Neuron (in vitro differentiated cells): ENCODE measurements around the gene UBE4B.

ENCODE experiments used
- H2AFZ ChIP-seq: one replicate; pipeline ENCODE4 v1.6.1; 2013; ENCODE audit warnings: low read depth, mild to moderate bottlenecking, inconsistent platforms, low read length, moderate library complexity
- H3K27me3 ChIP-seq: one replicate; pipeline ENCODE4 v1.6.1; 2013; ENCODE audit warnings: low read length; ENCODE audit not compliant: insufficient read depth
- H3K36me3 ChIP-seq: one replicate; pipeline ENCODE4 v1.6.1; 2013; ENCODE audit warnings: low read length; ENCODE audit not compliant: insufficient read depth
- H3K4me1 ChIP-seq: one replicate; pipeline ENCODE4 v1.6.1; 2013; ENCODE audit warnings: low read length; ENCODE audit not compliant: insufficient read depth
- H3K4me3 ChIP-seq: 2 replicates; pipeline ENCODE4 v1.5.1; 2013; ENCODE audit warnings: mild to moderate bottlenecking, low read length, moderate library complexity
- H3K9me3 ChIP-seq: one replicate; pipeline ENCODE4 v1.6.1; 2013; ENCODE audit warnings: low read length

UBE4B gene

GRCh38 chr1:10179406-10180091 lies 146.8 kb downstream of the UBE4B start:
- Histone ChIP-seq H2AFZ (no peak overlapping the region), H3K4me3 (peak overlapping the region; percentile 36), H3K27me3 (no peaks in the 10 kb centered on the region), H3K36me3 (no peaks in the 10 kb centered on the region), H3K9me3 (peaks cover 7% of the 10 kb centered on the region), H3K4me1 (peaks cover 45% of the 10 kb centered on the region)

DNA sequence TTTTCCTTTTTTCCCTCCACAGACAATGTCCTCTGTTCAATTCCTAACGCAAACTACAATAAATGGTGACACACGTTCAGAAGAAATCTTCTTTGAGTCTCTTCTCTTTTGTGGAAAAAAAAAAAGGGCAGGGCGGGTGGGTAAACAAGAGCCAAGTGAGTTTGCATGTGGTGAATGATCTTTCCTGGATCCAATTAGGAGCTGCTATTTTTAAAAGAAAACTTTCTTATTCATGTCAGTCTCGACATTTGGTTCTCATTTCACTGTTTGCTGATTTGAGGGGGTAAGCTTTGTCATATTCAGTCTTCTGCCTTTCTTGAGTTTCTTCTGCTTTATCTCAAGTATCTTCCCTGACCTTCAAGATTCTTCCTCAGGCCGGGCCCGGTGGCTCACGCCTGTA lies 148.4 kb downstream of the UBE4B start:
- Histone ChIP-seq H3K27me3 (no peaks in the 10 kb centered on the region), H3K4me3 (no peak overlapping the region), H3K9me3 (no peaks in the 10 kb centered on the region), H3K4me1 (peaks cover 45% of the 10 kb centered on the region), H3K36me3 (no peaks in the 10 kb centered on the region), H2AFZ (no peak overlapping the region)

DNA sequence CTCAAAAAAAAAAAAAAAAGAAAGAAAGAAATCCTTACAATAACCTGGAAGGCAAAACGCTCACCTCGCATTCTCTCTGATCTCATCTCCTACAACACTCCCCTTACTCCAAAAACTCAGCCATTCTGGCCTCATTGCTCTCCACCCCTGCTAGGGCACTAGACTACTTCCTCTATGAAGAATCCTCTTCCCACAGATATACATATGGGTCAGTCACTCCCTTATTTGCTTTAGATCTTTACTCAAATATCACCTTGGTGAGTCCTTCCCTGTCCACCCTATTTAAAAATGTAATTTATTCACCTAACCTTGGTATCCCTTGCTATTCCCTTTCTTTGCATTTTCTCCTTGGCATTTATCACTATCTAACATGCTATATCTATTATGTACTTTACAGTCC lies 153.0 kb downstream of the UBE4B start:
- H2AFZ ChIP-seq, result no peak overlapping the region
- no peak overlapping the region for H3K4me3 ChIP-seq
- H3K27me3 ChIP-seq, result no peaks in the 10 kb centered on the region
- H3K4me1 ChIP-seq, result peaks cover 11% of the 10 kb centered on the region
- no peaks in the 10 kb centered on the region for H3K36me3 ChIP-seq
- H3K9me3 ChIP-seq, result no peaks in the 10 kb centered on the region

DNA sequence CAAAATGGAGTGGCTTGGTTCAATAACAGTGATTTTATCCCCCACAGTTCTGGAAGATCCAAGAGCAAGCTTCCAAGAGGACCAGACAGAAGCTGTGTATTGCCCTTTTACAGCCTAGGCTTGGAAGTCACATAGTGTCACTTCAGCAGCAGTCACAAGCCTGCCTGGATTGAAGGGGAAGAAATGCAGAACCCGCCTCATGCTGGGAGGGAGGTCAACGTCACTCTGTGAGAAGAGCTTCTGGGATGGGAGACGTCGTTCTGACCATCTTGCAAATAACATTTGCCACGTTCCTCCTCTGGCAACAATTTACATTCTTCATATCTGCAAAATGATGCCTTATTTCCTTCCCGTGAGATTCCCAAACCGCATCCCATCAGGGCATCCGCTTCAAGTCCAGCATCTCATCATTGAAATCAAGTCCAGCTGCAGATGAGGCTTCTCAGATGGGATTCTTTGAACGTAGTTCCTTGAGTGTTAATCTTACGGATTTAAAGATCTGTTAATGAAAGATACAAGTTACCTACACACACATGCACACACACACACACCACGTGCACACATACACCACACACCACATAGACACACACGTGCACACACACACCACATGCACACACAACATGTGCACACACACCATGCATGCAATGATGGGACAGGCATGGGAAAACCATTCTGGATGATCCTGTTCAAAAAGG lies 153.7 kb downstream of the UBE4B start:
- Histone ChIP-seq H3K27me3 (no peaks in the 10 kb centered on the region), H3K9me3 (no peaks in the 10 kb centered on the region), H3K4me1 (peaks cover 4% of the 10 kb centered on the region), H3K4me3 (no peak overlapping the region), H3K36me3 (no peaks in the 10 kb centered on the region), H2AFZ (no peak overlapping the region)

DNA sequence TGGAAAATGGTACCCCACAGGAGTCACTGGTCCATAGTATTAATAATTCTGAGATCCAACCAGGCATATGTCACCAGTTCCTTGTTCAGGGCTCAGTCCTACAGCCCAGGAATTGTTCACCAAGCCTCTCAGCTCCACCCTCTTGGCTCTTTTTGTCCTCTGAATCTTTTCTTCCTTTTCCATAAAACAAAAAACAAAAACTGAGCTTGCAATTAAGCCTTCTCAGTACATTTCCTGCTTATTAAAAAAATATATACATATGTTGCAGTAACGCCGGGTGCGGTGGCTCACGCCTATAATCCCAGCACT lies 154.2 kb downstream of the UBE4B start:
- H3K9me3 ChIP-seq, result no peaks in the 10 kb centered on the region
- H3K27me3 ChIP-seq, result no peaks in the 10 kb centered on the region
- H3K4me3 ChIP-seq, result no peak overlapping the region
- H2AFZ ChIP-seq, result no peak overlapping the region
- H3K4me1 ChIP-seq, result peaks cover 3% of the 10 kb centered on the region
- no peaks in the 10 kb centered on the region for H3K36me3 ChIP-seq

- Histone ChIP-seq H3K4me3 (no peak overlapping the region), H3K4me1 (no peaks in the 10 kb centered on the region), H3K36me3 (no peaks in the 10 kb centered on the region), H3K27me3 (no peaks in the 10 kb centered on the region), H2AFZ (no peak overlapping the region), H3K9me3 (no peaks in the 10 kb centered on the region)
These were observed 155.4 kb downstream of the UBE4B start for GRCh38 chr1:10188133-10188650.

DNA sequence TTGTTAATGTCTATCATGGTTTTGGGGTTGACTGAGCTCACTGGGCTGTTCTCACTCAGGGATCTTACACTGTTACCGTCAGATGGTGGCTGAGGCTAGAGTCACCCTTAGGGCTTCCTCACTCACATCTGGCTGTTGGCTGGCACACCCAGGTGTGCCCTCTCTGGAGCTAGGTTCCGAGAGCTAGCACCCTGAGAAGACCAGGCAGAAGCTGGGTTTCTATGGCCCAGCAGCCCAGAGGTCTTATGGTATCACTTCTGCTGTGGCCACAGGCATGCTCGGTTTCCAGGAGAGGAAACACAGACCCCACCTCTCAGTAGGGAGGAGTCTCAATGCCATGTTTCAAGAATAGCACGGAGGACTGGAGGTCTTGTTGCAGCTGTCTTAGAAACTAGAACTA lies 156.9 kb downstream of the UBE4B start:
- Histone ChIP-seq H3K36me3 (no peaks in the 10 kb centered on the region), H3K4me3 (no peak overlapping the region), H3K27me3 (no peaks in the 10 kb centered on the region), H2AFZ (no peak overlapping the region), H3K9me3 (no peaks in the 10 kb centered on the region), H3K4me1 (no peaks in the 10 kb centered on the region)

DNA sequence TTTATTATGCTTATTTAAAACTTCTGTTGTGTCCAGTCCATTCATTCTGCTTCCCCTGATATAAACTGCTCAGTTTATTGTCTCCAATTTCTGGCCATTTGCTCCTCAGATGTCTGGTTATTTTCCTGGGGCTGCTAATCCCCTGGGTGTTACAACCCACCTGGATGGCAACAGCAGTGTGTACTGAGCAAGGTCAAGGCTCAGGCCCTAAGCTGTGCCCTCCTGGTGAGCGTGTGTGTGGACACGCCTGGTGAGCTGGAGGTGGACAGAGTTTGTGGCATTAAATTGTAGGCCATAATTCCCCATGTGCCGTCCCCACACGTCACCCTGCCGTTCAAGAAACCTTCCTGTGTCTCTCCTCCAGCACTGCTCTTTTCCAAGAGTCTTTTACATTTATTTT lies 159.5 kb downstream of the UBE4B start:
- H2AFZ ChIP-seq, result no peak overlapping the region
- H3K27me3 ChIP-seq, result no peaks in the 10 kb centered on the region
- no peak overlapping the region for H3K4me3 ChIP-seq
- no peaks in the 10 kb centered on the region for H3K36me3 ChIP-seq
- H3K4me1 ChIP-seq, result no peaks in the 10 kb centered on the region
- H3K9me3 ChIP-seq, result no peaks in the 10 kb centered on the region

DNA sequence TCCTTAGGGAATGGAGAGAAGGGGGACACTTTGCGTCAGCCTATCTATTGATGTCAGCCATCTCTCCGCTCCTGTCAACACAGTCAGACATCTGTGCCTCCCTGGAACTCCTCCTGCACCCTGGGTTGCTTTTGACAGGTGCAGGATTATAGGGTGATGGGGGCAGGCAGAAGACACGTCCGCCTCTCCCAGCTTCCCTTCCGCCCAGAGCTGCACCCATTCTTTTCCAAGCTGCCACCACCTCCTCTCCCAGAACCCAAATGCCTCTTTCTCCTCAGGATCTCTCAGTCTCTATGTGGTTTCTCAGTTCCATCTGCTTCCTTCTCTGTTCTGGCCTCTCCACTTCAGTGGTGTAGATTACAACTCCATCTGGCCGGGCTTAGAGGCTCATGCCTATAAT lies 160.5 kb downstream of the UBE4B start:
- Histone ChIP-seq H3K27me3 (no peaks in the 10 kb centered on the region), H3K36me3 (no peaks in the 10 kb centered on the region)

DNA sequence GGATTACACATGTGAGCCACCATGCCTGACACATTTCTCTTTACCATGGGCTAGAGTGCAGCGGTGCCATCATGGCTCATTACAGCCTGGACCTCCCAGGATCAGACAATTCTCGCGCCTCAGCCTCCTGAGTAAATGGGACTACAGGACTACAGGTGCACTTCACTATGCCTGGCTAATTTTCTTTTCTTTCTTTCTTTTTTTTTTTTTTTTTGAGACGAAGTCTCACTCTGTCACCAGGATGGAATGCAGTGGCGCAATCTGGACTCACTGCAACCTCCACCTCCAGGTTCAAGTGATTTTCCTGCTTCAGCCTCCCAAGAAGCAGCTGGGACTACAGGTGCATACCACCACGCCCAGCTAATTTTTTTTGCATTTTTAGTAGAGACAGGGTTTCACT lies 162.8 kb downstream of the UBE4B start:
- H3K4me1 ChIP-seq, result no peaks in the 10 kb centered on the region
- no peaks in the 10 kb centered on the region for H3K36me3 ChIP-seq
- no peaks in the 10 kb centered on the region for H3K27me3 ChIP-seq
- no peaks in the 10 kb centered on the region for H3K9me3 ChIP-seq
- H2AFZ ChIP-seq, result no peak overlapping the region
- no peak overlapping the region for H3K4me3 ChIP-seq

More for the DNA sequence above, 160.5 kb downstream of the UBE4B start:
- no peaks in the 10 kb centered on the region for H3K9me3 ChIP-seq
- H2AFZ ChIP-seq, result no peak overlapping the region
- no peaks in the 10 kb centered on the region for H3K4me1 ChIP-seq
- H3K4me3 ChIP-seq, result no peak overlapping the region

DNA sequence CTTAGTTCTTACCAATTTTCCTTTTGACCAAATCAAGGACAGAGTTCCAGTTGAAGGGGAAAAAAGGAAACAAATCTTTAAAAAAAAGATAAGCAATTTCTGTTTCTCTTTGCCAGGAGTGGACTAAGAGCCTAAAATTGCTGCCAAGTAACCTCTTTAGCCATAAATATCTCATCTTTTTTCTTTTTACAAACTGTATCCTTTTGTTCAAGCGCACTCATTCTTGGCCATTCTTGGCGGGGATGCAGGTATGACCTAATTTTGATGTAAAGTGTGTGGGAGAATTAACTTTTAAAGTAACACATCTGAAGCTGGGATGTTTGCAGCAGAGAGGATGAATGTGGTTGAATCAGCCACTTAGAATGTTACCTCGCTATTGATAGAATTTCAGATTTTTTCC lies 164.2 kb downstream of the UBE4B start:
- H3K4me3 ChIP-seq, result no peak overlapping the region
- no peaks in the 10 kb centered on the region for H3K36me3 ChIP-seq
- H3K4me1 ChIP-seq, result no peaks in the 10 kb centered on the region
- no peaks in the 10 kb centered on the region for H3K9me3 ChIP-seq
- H3K27me3 ChIP-seq, result no peaks in the 10 kb centered on the region
- no peak overlapping the region for H2AFZ ChIP-seq

GRCh38 chr1:10200620-10201019 lies 167.9 kb downstream of the UBE4B start:
- no peaks in the 10 kb centered on the region for H3K9me3 ChIP-seq
- H3K4me1 ChIP-seq, result peaks cover 2% of the 10 kb centered on the region
- no peak overlapping the region for H3K4me3 ChIP-seq
- no peaks in the 10 kb centered on the region for H3K27me3 ChIP-seq
- no peak overlapping the region for H2AFZ ChIP-seq
- H3K36me3 ChIP-seq, result no peaks in the 10 kb centered on the region

- peaks cover 4% of the 10 kb centered on the region for H3K4me1 ChIP-seq
- H3K36me3 ChIP-seq, result no peaks in the 10 kb centered on the region
- H3K27me3 ChIP-seq, result no peaks in the 10 kb centered on the region
- no peak overlapping the region for H3K4me3 ChIP-seq
- H3K9me3 ChIP-seq, result no peaks in the 10 kb centered on the region
- H2AFZ ChIP-seq, result no peak overlapping the region
These were observed 171.4 kb downstream of the UBE4B start for GRCh38 chr1:10204003-10204642.
